Measurements from ENCODE around the gene PRAMEF1. TPM values are rescaled to one million over a fixed set of nuclear protein-coding genes. Genes with fewer than 3 reads are reported as not detected.

Gene PRAMEF1
- polyA plus RNA-seq, 1 donor from 2014 or later: not detected

- Histone ChIP-seq H3K4me3 (ENCODE audit: low read length) (no peak overlapping the region), H3K79me2 (replicated peaks; ENCODE audit: insufficient read depth, low read length) (no peaks in the 10 kb centered on the region), H3K9me2 (ENCODE audit: insufficient read depth, low read length) (no peaks in the 10 kb centered on the region), H3K4me2 (ENCODE audit: low read length) (no peak overlapping the region), H3K27me3 (ENCODE audit: insufficient read depth, low read depth, low read length) (no peaks in the 10 kb centered on the region), H3K9me3 (ENCODE audit: low read length) (peaks cover 2% of the 10 kb centered on the region), H4K20me1 (ENCODE audit: insufficient read depth) (no peaks in the 10 kb centered on the region), H3F3A (ENCODE audit: insufficient read depth, low read length, poor library complexity, severe bottlenecking) (no peaks in the 10 kb centered on the region), H3K9ac (ENCODE audit: low read length) (no peak overlapping the region), H3K36me3 (ENCODE audit: insufficient read depth, low read length) (no peaks in the 10 kb centered on the region), H2AFZ (ENCODE audit: low read depth, low read length) (no peak overlapping the region), H3K27ac (ENCODE audit: low read length) (no peak overlapping the region)
- TF ChIP-seq, protein P1, sequence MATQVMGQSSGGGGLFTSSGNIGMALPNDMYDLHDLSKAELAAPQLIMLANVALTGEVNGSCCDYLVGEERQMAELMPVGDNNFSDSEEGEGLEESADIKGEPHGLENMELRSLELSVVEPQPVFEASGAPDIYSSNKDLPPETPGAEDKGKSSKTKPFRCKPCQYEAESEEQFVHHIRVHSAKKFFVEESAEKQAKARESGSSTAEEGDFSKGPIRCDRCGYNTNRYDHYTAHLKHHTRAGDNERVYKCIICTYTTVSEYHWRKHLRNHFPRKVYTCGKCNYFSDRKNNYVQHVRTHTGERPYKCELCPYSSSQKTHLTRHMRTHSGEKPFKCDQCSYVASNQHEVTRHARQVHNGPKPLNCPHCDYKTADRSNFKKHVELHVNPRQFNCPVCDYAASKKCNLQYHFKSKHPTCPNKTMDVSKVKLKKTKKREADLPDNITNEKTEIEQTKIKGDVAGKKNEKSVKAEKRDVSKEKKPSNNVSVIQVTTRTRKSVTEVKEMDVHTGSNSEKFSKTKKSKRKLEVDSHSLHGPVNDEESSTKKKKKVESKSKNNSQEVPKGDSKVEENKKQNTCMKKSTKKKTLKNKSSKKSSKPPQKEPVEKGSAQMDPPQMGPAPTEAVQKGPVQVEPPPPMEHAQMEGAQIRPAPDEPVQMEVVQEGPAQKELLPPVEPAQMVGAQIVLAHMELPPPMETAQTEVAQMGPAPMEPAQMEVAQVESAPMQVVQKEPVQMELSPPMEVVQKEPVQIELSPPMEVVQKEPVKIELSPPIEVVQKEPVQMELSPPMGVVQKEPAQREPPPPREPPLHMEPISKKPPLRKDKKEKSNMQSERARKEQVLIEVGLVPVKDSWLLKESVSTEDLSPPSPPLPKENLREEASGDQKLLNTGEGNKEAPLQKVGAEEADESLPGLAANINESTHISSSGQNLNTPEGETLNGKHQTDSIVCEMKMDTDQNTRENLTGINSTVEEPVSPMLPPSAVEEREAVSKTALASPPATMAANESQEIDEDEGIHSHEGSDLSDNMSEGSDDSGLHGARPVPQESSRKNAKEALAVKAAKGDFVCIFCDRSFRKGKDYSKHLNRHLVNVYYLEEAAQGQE (IDR thresholded peaks at IDR 0.05; ENCODE audit: borderline replicate concordance): no peak
- TF ChIP-seq CTCF (IDR thresholded peaks at IDR 0.05; ENCODE audit: poor library complexity, severe bottlenecking) (no peak), POLR2AphosphoS5 (IDR thresholded peaks at IDR 0.05) (no peak), RAD21 (conservative IDR thresholded peaks at IDR 0.05) (no peak), EZH2 (IDR thresholded peaks at IDR 0.05; ENCODE audit: borderline replicate concordance, insufficient read depth, low read length, poor library complexity, severe bottlenecking) (no peak), MXI1 (conservative IDR thresholded peaks at IDR 0.05; ENCODE audit: poor library complexity, severe bottlenecking) (no peak), EP300 (conservative IDR thresholded peaks at IDR 0.05; ENCODE audit: poor library complexity, severe bottlenecking) (no peak)
Observed at GRCh38 chr1:12745126-12745991, 45.8 kb upstream of the PRAMEF1 start.

DNA sequence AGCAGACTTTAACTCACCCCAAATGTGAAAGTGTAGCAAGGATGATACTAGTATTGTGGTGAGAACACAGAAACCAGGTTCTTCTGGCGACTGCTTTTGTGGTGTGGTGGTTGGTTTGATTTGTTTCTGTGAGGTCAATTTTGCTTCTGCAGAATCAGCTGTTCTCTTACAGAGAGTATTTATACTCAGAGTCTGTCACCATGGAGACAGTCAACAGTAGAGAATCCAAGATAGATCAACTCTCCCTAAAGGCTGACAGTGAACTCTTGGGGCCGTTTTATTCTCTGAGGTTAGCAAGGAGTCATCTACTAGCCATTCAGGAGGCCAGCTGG is 45.2 kb upstream of the PRAMEF1 start, which contains the start of gene CFAP107:
CFAP107 (plus strand) TSS at position 209 of the 332 bp plus-strand sequence. CDS start 231 bp downstream, outside the sequence.
- no peak within 1 kb of the TSS for H3K9ac ChIP-seq (ENCODE audit: low read length)

More for the DNA sequence above, 45.2 kb upstream of the PRAMEF1 start, which contains the start of gene CFAP107:
- Histone ChIP-seq H3K36me3 (ENCODE audit: insufficient read depth, low read length) (no peaks in the 10 kb centered on the region), H3K4me2 (ENCODE audit: low read length) (no peak within 1 kb of the TSS), H3K9me3 (ENCODE audit: low read length) (peaks cover 5% of the 10 kb centered on the region), H3K79me2 (replicated peaks; ENCODE audit: insufficient read depth, low read length) (no peaks in the 10 kb centered on the region), H2AFZ (ENCODE audit: low read depth, low read length) (no peak within 1 kb of the TSS), H4K20me1 (ENCODE audit: insufficient read depth) (no peaks in the 10 kb centered on the region), H3K4me3 (ENCODE audit: low read length) (no peak within 1 kb of the TSS), H3K9me2 (ENCODE audit: insufficient read depth, low read length) (no peaks in the 10 kb centered on the region), H3F3A (ENCODE audit: insufficient read depth, low read length, poor library complexity, severe bottlenecking) (no peaks in the 10 kb centered on the region), H3K27me3 (ENCODE audit: insufficient read depth, low read depth, low read length) (no peaks in the 10 kb centered on the region), H3K27ac (ENCODE audit: low read length) (no peak within 1 kb of the TSS)
- no peak for TF ChIP-seq RAD21 (conservative IDR thresholded peaks at IDR 0.05)
- TF ChIP-seq POLR2AphosphoS5 (IDR thresholded peaks at IDR 0.05): no peak
- TF ChIP-seq CTCF (IDR thresholded peaks at IDR 0.05; ENCODE audit: poor library complexity, severe bottlenecking): no peak
- no peak for TF ChIP-seq SMC3 (conservative IDR thresholded peaks at IDR 0.05; ENCODE audit: poor library complexity)
- no peak for TF ChIP-seq TAF1 (IDR thresholded peaks at IDR 0.05; ENCODE audit: low read depth)
- TF ChIP-seq, protein P1 (IDR thresholded peaks at IDR 0.05; ENCODE audit: borderline replicate concordance): no peak
- TF ChIP-seq MXI1 (conservative IDR thresholded peaks at IDR 0.05; ENCODE audit: poor library complexity, severe bottlenecking): no peak
- no peak for TF ChIP-seq EP300 (conservative IDR thresholded peaks at IDR 0.05; ENCODE audit: poor library complexity, severe bottlenecking)
- no peak for TF ChIP-seq EZH2 (IDR thresholded peaks at IDR 0.05; ENCODE audit: borderline replicate concordance, insufficient read depth, low read length, poor library complexity, severe bottlenecking)

All from neural cell (in vitro differentiated cells).